Endothelial cell of umbilical vein (primary cell): ENCODE data around the gene SULF2. TPM values are rescaled to one million over a fixed set of nuclear protein-coding genes. Genes with fewer than 3 reads are reported as not detected.

Experiments
- BruUV-seq: library from RNA; stranded (reverse); fragments of 400-500 nt; replicated peaks from 2 replicates; lab custom pipeline; 2021; lab: Mats Ljungman, UMichigan
- CTCF ChIA-PET: fragments of 300-600, 350-600 bp; sonication (Branson Sonifier 250); formaldehyde crosslinking; loops from one replicate; lab custom pipeline; 2021; ENCODE audit warnings: antibody characterized with exemption, inconsistent platforms; lab: Charles Lee
- POLR2A ChIA-PET: fragments of 300-600, 350-600 bp; sonication (Branson Sonifier 250); formaldehyde crosslinking; loops from one replicate; lab custom pipeline; 2021; ENCODE audit warnings: antibody characterized with exemption, inconsistent platforms; lab: Charles Lee
- DNase-seq: peaks from one replicate; pipeline ENCODE4 v3.0.0-alpha.2; 2011; ENCODE audit warnings: low read depth, low spot score
- FAIRE-seq: peaks from 2 replicates; lab custom pipeline; 2011; peaks lifted over from hg19 to GRCh38; lab: Jason Lieb, UNC
- H2AFZ ChIP-seq: 2 replicates; pipeline ENCODE4 v1.6.0; 2012; ENCODE audit warnings: low read depth, low read length, control low read depth, inconsistent platforms
- H3K27ac ChIP-seq: 2 replicates; pipeline ENCODE4 v1.5.1; 2011; ENCODE audit warnings: low read depth, mild to moderate bottlenecking, control low read depth, low read length, moderate library complexity; ENCODE audit not compliant: insufficient read depth
- H3K27me3 ChIP-seq, 2 experiments: 2 replicates each; pipeline versions ENCODE4 v1.6.0 to v1.6.1; 2011; ENCODE audit warnings: low read length in 2 of 2, mixed read lengths in 1 of 2; ENCODE audit not compliant: control insufficient read depth in 2 of 2, insufficient read depth in 2 of 2
- H3K36me3 ChIP-seq, 2 experiments: 2 replicates in 1 of 2; 3 replicates in 1 of 2; pipeline ENCODE4 v1.5.1; 2011; ENCODE audit warnings: low read length in 2 of 2, mild to moderate bottlenecking in 1 of 2, moderate library complexity in 1 of 2; ENCODE audit not compliant: control insufficient read depth in 2 of 2, insufficient read depth in 2 of 2; ENCODE audit errors: extremely low read depth in 1 of 2
- H3K4me1 ChIP-seq: 3 replicates; pipeline ENCODE4 v1.5.1; 2011; ENCODE audit warnings: mild to moderate bottlenecking, low read length; ENCODE audit not compliant: control insufficient read depth, insufficient read depth; ENCODE audit errors: extremely low read depth
- H3K4me2 ChIP-seq: 2 replicates; pipeline ENCODE4 v1.6.1; 2011; ENCODE audit warnings: low read length, control low read depth, mixed read lengths; ENCODE audit not compliant: insufficient read depth
- H3K4me3 ChIP-seq, 3 experiments: fragments of 200-600 bp in 1 of 3; sonication (generic), shearing (Covaris generic) in 1 of 3; replicated peaks in 1 of 3; 2 replicates each; pipeline ENCODE4 v1.5.1; 2011 to 2016; ENCODE audit warnings: control low read depth in 3 of 3, low read length in 3 of 3, mild to moderate bottlenecking in 2 of 3, inconsistent platforms in 1 of 3, low read depth in 1 of 3, moderate library complexity in 1 of 3; ENCODE audit not compliant: insufficient read depth in 1 of 3
- H3K79me2 ChIP-seq: 2 replicates; pipeline ENCODE4 v1.6.0; 2012; ENCODE audit warnings: low read length, inconsistent platforms; ENCODE audit not compliant: control insufficient read depth, insufficient read depth
- H3K9ac ChIP-seq: replicated peaks from 2 replicates; pipeline ENCODE3; 2011; ENCODE audit warnings: low read length, control low read depth; ENCODE audit not compliant: insufficient read depth; ENCODE audit errors: extremely low read depth
- H3K9me1 ChIP-seq: replicated peaks from 3 replicates; pipeline ENCODE4 v1.6.0; 2011; ENCODE audit warnings: mild to moderate bottlenecking, low read length; ENCODE audit not compliant: control insufficient read depth, insufficient read depth; ENCODE audit errors: extremely low read depth
- H3K9me3 ChIP-seq: replicated peaks from 2 replicates; pipeline ENCODE4 v1.5.1; 2012; ENCODE audit warnings: low read length, inconsistent platforms; ENCODE audit not compliant: control insufficient read depth, insufficient read depth
- H4K20me1 ChIP-seq: replicated peaks from 2 replicates; pipeline ENCODE3; 2011; ENCODE audit warnings: mild to moderate bottlenecking, low read length; ENCODE audit not compliant: control insufficient read depth, insufficient read depth; ENCODE audit errors: extremely low read depth
- EZH2 ChIP-seq: IDR thresholded peaks from 2 replicates; pipeline ENCODE4 v1.6.1; 2012; ENCODE audit warnings: borderline replicate concordance, low read depth, mild to moderate bottlenecking, moderate library complexity, low read length, inconsistent platforms; ENCODE audit not compliant: severe bottlenecking
- FOS ChIP-seq: IDR thresholded peaks from 2 replicates; pipeline ENCODE4 v1.6.1; 2011; ENCODE audit warnings: mild to moderate bottlenecking, low read length, moderate library complexity, borderline replicate concordance; ENCODE audit not compliant: insufficient read depth
- GATA2 ChIP-seq: IDR thresholded peaks from 2 replicates; pipeline ENCODE4 v1.7.0; 2011; ENCODE audit warnings: low read depth, mild to moderate bottlenecking, moderate library complexity, mixed read lengths, low read length; ENCODE audit not compliant: insufficient read length, insufficient read depth
- JUN ChIP-seq: IDR thresholded peaks from 2 replicates; pipeline ENCODE4 v1.6.1; 2011; ENCODE audit warnings: borderline replicate concordance, low read depth; ENCODE audit not compliant: insufficient read length, insufficient read depth
- MYC ChIP-seq: IDR thresholded peaks from one replicate; pipeline ENCODE4 v1.6.1; 2011; ENCODE audit warnings: mild to moderate bottlenecking, low read depth, low read length
- POLR2A ChIP-seq: IDR thresholded peaks from 2 replicates; pipeline ENCODE4 v1.6.1; 2012; ENCODE audit warnings: low read depth, mild to moderate bottlenecking, control low read depth, low read length
- POLR2AphosphoS5 ChIP-seq: IDR thresholded peaks from 2 replicates; pipeline ENCODE4 v1.6.1; 2012; ENCODE audit warnings: low read depth, mild to moderate bottlenecking, control low read depth, low read length, moderate library complexity; ENCODE audit not compliant: insufficient read depth
- dilution Hi-C: fragments of 300-500 bp; cut with MboI; formaldehyde crosslinking; loops from one replicate; pipeline ENCODE4 v1.15.0; 2019; ENCODE audit warnings: low sequenced_read_pairs; ENCODE audit not compliant: extremely low pct_ligation_motif_present
- intact Hi-C: fragments of 100-400 bp; cut with micrococcal nuclease; formaldehyde crosslinking; loops from one replicate; pipeline ENCODE4 v1.10.0; 2022
- polyA plus RNA-seq, 4 experiments: library from polyadenylated mRNA; depleted of rRNA in 3 of 4; stranded (reverse) in 3 of 4; unstranded in 1 of 4; fragments of >200 nt; gene quantifications; 2 replicates each; pipeline versions ENCODE4 v1.2.1 to v1.2.3, GENCODE V29; 2011 to 2012; ENCODE audit warnings: missing spikeins in 1 of 4
- total RNA-seq: library from RNA; stranded (reverse); gene quantifications from 2 replicates; pipeline ENCODE4 v1.2.3, GENCODE V29; 2021
- TF ChIP-seq, protein P1 (sequence below): IDR thresholded peaks from 2 replicates; pipeline ENCODE4 v1.6.1; 2011; ENCODE audit not compliant: insufficient read depth, insufficient read length
- TF ChIP-seq, protein P2 (sequence below), 2 donors: IDR thresholded peaks; 1 replicate in 1 of 2; 2 replicates in 1 of 2; pipeline ENCODE4 v1.5.1; 2011; ENCODE audit warnings: low read length in 2 of 2, mild to moderate bottlenecking in 2 of 2, moderate library complexity in 2 of 2, control low read depth in 1 of 2, inconsistent platforms in 1 of 2, low read depth in 1 of 2; ENCODE audit not compliant: insufficient read depth in 1 of 2; ENCODE audit errors: extremely low read depth in 1 of 2

SULF2 gene
- total and polyA plus RNA-seq, 2 donors (not counting 3 experiments of a cell fraction or from before 2014, with no cell fraction given), result 58.5 to 160 TPM

DNA sequence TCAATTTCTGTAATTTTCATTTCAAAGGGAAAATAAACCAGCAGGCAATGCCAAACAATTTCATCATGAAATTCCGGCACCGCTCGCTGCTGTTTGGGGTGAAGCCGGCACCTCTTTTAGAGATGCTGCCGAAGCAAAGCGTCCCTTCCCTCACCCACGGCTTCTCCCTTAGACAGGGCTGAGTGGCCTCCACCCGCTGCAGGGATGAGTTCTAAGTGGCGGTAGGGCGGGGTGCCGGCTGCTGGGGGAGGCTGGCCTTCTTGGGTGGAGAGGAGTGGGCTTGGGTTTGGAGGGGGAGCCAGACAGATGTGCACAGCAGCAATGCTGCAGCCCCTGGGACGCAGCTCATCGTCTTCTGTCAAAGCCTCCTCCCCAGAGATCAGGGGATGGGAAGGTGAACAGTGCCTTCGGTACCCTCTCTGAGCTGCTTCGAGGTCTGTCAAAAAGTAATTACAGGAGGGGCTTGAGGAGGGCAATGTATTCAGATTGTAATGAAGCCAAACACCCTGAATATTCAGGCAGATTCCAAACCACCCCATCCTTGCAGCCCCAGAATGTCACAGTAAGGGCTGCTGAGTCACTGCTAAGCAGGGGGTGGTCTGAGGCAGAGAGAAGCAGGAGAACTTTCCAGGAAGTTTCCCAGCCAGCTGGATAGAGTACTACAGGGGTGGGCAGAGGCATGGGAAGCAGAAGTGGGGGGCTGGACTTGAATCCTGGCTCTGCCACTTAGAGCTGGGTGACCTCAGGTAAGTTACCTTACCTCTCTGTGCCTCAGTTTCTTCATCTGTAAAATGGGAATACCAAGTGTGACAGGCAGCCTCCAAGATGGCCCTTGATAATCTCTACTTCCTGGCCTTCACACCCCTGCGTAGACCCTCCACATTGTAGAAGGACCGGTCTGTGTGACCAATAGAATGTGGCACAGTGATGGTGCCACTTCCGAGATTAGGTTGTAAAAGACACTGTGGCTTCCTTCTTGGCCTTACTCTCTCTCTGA is 96.6 kb downstream of the SULF2 start:
- dilution Hi-C loops, result no loop called here
- H3K9ac ChIP-seq, result no peak overlapping the region
- H2AFZ ChIP-seq, result no peak overlapping the region
- H3K36me3 ChIP-seq, result no peaks in the 10 kb centered on the region
- intact Hi-C loops, result no loop called here
- no TSS peak for BruUV-seq
- no peaks in the 10 kb centered on the region for H3K9me1 ChIP-seq
- FAIRE-seq, result no peak
- POLR2A ChIA-PET, result no interaction called here
- no peak overlapping the region for H3K27ac ChIP-seq
- no peak for DNase-seq
- no peak overlapping the region for H3K4me2 ChIP-seq
- no peaks in the 10 kb centered on the region for H3K27me3 ChIP-seq
- CTCF ChIA-PET, result interaction anchor here (5.6 kb wide), 1 partner anchor 932 kb away, joined by 30 read pairs; no protein-coding TSS in a partner anchor
- H3K79me2 ChIP-seq, result no peaks in the 10 kb centered on the region
- H4K20me1 ChIP-seq, result no peaks in the 10 kb centered on the region
- H3K9me3 ChIP-seq, result no peaks in the 10 kb centered on the region
- no peak for TF ChIP-seq JUN
- no peak for TF ChIP-seq FOS
- TF ChIP-seq MYC, result no peak
- no peak for TF ChIP-seq EZH2
- TF ChIP-seq GATA2, result no peak
- TF ChIP-seq, protein P1, sequence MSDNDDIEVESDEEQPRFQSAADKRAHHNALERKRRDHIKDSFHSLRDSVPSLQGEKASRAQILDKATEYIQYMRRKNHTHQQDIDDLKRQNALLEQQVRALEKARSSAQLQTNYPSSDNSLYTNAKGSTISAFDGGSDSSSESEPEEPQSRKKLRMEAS, result no peak
- no peak for TF ChIP-seq POLR2AphosphoS5
- TF ChIP-seq, protein P2, sequence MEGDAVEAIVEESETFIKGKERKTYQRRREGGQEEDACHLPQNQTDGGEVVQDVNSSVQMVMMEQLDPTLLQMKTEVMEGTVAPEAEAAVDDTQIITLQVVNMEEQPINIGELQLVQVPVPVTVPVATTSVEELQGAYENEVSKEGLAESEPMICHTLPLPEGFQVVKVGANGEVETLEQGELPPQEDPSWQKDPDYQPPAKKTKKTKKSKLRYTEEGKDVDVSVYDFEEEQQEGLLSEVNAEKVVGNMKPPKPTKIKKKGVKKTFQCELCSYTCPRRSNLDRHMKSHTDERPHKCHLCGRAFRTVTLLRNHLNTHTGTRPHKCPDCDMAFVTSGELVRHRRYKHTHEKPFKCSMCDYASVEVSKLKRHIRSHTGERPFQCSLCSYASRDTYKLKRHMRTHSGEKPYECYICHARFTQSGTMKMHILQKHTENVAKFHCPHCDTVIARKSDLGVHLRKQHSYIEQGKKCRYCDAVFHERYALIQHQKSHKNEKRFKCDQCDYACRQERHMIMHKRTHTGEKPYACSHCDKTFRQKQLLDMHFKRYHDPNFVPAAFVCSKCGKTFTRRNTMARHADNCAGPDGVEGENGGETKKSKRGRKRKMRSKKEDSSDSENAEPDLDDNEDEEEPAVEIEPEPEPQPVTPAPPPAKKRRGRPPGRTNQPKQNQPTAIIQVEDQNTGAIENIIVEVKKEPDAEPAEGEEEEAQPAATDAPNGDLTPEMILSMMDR (IDR thresholded peaks at IDR 0.05; ENCODE audit: extremely low read depth in 1 of 2, insufficient read depth in 1 of 2, low read depth in 1 of 2, low read length in 2 of 2), result no peak
- TF ChIP-seq POLR2A, result no peak
- no peak overlapping the region for H3K4me3 ChIP-seq
- no peaks in the 10 kb centered on the region for H3K4me1 ChIP-seq
